A673 (cell line): ENCODE measurements around the gene SLC25A34. TPM values are rescaled to one million over a fixed set of nuclear protein-coding genes. Genes with fewer than 3 reads are reported as not detected.

Experiments used
- Bru-seq: library from RNA; stranded (reverse); fragments of 400-500 nt; gene quantifications from one replicate; lab custom pipeline; 2021; lab: Mats Ljungman, UMichigan
- BruChase-seq, 2 experiments: library from RNA; stranded (reverse); fragments of 400-500 nt; gene quantifications; one replicate each; lab custom pipeline; 2021; lab: Mats Ljungman, UMichigan
- BruUV-seq: library from RNA; stranded (reverse); fragments of 400-500 nt; replicated peaks from 2 replicates; lab custom pipeline; 2021; lab: Mats Ljungman, UMichigan
- CTCF ChIA-PET: fragments of 300-600 bp; sonication (Branson Sonifier 250); formaldehyde crosslinking; loops from one replicate; lab custom pipeline; 2022; ENCODE audit warnings: antibody characterized with exemption; lab: Charles Lee
- POLR2A ChIA-PET: fragments of 300-600 bp; sonication (Branson Sonifier 250); formaldehyde crosslinking; loops from one replicate; lab custom pipeline; 2022; ENCODE audit warnings: antibody characterized with exemption; ENCODE audit not compliant: low non-redundant PET; lab: Charles Lee
- DNase-seq: peaks from one replicate; pipeline ENCODE4 v3.0.0-alpha.2; 2015; ENCODE audit warnings: low spot score
- H3K27ac ChIP-seq: fragments of 200-600 bp; sonication (generic); 2 replicates; pipeline ENCODE4 v1.5.1; 2016; ENCODE audit warnings: mixed run types, low read depth, mild to moderate bottlenecking, mixed read lengths, antibody characterized with exemption, low read length; ENCODE audit not compliant: poor library complexity, severe bottlenecking
- H3K27me3 ChIP-seq: fragments of 200-600 bp; sonication (generic); replicated peaks from 2 replicates; pipeline ENCODE4 v1.6.1; 2017; ENCODE audit warnings: mixed run types, low read depth, mild to moderate bottlenecking, mixed read lengths, antibody characterized with exemption, low read length; ENCODE audit not compliant: insufficient read depth, poor library complexity
- H3K36me3 ChIP-seq: fragments of 200-600 bp; sonication (generic); 2 replicates; pipeline ENCODE4 v1.6.1; 2016; ENCODE audit warnings: mixed run types, mild to moderate bottlenecking, mixed read lengths, antibody characterized with exemption, low read length; ENCODE audit not compliant: insufficient read depth, poor library complexity, severe bottlenecking
- H3K4me1 ChIP-seq: fragments of 200-600 bp; sonication (generic); 2 replicates; pipeline ENCODE4 v1.6.1; 2017; ENCODE audit warnings: mixed run types, mild to moderate bottlenecking, mixed read lengths, antibody characterized with exemption, low read length; ENCODE audit not compliant: insufficient read depth, poor library complexity, severe bottlenecking
- H3K4me3 ChIP-seq: fragments of 200-600 bp; sonication (generic); 2 replicates; pipeline ENCODE4 v1.5.1; 2016; ENCODE audit warnings: low read depth, mixed run types, mild to moderate bottlenecking, mixed read lengths, low read length; ENCODE audit not compliant: poor library complexity, severe bottlenecking
- H3K9me3 ChIP-seq: fragments of 200-600 bp; sonication (generic); 2 replicates; pipeline ENCODE4 v1.6.1; 2016; ENCODE audit warnings: mixed run types, low read depth, mild to moderate bottlenecking, mixed read lengths, antibody characterized with exemption, low read length; ENCODE audit not compliant: poor library complexity, severe bottlenecking
- EZH2 ChIP-seq: fragments of 200-600 bp; sonication (generic); IDR thresholded peaks from 2 replicates; pipeline ENCODE4 v1.6.1; 2017; ENCODE audit warnings: borderline replicate concordance, low read depth, mild to moderate bottlenecking, mixed read lengths, antibody characterized with exemption, low read length; ENCODE audit not compliant: poor library complexity, severe bottlenecking
- intact Hi-C: fragments of 100-400 bp; cut with micrococcal nuclease; formaldehyde crosslinking; loops from one replicate; pipeline ENCODE4 v1.10.0; 2022; ENCODE audit not compliant: unreplicated experiment
- long read RNA-seq: library from polyadenylated mRNA; stranded (forward); transcript quantifications from one replicate; pipeline ENCODE4 v2.0.0, GENCODE V29; 2022
- total RNA-seq: library from RNA; stranded (reverse); gene quantifications from 2 replicates; pipeline ENCODE4 v1.2.3, GENCODE V29; 2021
- TF ChIP-seq, protein P1 (sequence below): fragments of 300-800, 200-600 bp; sonication (generic); conservative IDR thresholded peaks from 2 replicates; pipeline ENCODE4 v1.5.1; 2017; ENCODE audit warnings: low read depth, mild to moderate bottlenecking, antibody characterized with exemption, low read length, moderate library complexity, mixed read lengths

Gene SLC25A34
- total RNA-seq (3.2 TPM in 2 replicates), Bru-seq, nascent RNA (percentile 45 among the genes with signal in this experiment), BruChase-seq, experiment 1, labeled RNA remaining after a 2-hour chase (percentile 46 among the genes with signal in this experiment), BruChase-seq, experiment 2, labeled RNA remaining after a 6-hour chase (percentile 56 among the genes with signal in this experiment)
- long read RNA-seq = 0 reads

DNA sequence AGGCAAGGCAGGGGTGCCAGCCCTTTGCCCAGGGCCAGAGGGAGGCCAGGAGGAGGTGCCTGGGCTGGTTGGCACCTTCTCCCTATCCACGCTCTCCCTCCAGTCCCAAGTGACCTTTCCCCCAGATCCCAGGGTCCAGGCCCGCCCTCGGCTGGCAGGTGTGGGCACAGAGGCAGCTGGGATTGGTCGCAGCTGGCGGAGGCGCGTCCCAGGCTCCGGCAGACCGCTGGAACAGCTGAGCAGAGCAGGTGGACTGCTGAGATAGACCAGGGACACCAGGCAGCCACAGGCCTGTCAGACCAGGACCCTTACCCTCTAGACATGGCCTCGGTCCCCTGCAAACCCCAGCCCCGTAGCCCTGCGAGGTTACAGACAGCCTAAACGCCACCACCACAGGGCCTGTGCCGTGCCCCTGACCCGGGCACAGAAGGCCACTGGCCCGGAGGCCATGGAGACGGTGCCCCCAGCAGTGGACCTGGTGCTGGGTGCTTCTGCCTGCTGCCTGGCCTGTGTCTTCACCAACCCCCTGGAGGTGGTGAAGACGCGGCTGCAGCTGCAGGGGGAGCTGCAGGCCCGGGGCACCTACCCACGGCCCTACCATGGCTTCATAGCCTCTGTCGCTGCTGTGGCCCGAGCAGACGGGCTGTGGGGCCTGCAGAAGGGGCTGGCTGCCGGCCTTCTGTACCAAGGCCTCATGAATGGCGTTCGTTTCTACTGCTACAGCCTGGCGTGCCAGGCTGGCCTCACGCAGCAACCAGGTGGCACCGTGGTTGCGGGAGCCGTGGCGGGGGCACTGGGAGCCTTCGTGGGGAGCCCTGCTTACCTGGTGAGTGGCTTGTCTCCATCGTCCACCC, at the start of gene SLC25A34:
Gene SLC25A34, plus strand, starts transcription at position 221 of the 854 bp plus-strand sequence. Its CDS starts 228 bp downstream, at position 449.
- BruUV-seq = no TSS peak
- POLR2A ChIA-PET = no interaction called here

DNA sequence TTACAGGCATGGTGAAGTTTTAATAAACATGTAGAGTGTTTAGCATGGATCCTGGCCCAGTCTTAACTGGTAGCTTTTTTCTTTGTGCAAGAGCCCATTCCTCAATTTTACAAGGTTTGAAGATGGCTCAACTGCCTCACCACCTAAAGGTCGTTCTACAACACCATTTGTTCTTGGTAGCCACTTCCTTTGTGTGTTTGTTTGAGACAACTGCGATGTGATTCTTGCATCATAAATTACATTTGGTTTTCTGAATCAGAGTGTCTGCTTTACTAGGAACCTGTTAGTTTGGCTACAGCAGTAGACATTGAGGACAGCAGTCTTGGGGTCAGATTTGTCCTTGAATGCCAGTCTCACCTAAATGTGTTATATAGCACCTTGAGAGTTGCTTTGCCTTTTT, 48.6 kb upstream of the SLC25A34 start:
- no peak overlapping the region for H3K4me3 ChIP-seq
- H3K27ac ChIP-seq = no peak overlapping the region
- H3K36me3 ChIP-seq = no peaks in the 10 kb centered on the region
- CTCF ChIA-PET = no interaction called here
- DNase-seq = no peak
- intact Hi-C loops = no loop called here
- H3K27me3 ChIP-seq = no peaks in the 10 kb centered on the region
- TF ChIP-seq EZH2 = no peak
- TF ChIP-seq, protein P1, sequence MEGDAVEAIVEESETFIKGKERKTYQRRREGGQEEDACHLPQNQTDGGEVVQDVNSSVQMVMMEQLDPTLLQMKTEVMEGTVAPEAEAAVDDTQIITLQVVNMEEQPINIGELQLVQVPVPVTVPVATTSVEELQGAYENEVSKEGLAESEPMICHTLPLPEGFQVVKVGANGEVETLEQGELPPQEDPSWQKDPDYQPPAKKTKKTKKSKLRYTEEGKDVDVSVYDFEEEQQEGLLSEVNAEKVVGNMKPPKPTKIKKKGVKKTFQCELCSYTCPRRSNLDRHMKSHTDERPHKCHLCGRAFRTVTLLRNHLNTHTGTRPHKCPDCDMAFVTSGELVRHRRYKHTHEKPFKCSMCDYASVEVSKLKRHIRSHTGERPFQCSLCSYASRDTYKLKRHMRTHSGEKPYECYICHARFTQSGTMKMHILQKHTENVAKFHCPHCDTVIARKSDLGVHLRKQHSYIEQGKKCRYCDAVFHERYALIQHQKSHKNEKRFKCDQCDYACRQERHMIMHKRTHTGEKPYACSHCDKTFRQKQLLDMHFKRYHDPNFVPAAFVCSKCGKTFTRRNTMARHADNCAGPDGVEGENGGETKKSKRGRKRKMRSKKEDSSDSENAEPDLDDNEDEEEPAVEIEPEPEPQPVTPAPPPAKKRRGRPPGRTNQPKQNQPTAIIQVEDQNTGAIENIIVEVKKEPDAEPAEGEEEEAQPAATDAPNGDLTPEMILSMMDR = no peak
- H3K4me1 ChIP-seq = peaks cover 3% of the 10 kb centered on the region
- no peaks in the 10 kb centered on the region for H3K9me3 ChIP-seq
- POLR2A ChIA-PET = no interaction called here
- no TSS peak for BruUV-seq

More for the DNA sequence above, at the start of gene SLC25A34:
- Histone ChIP-seq H3K36me3 (no peaks in the 10 kb centered on the region), H3K9me3 (no peaks in the 10 kb centered on the region), H3K27me3 (no peaks in the 10 kb centered on the region), H3K4me3 (no peak within 1 kb of the TSS), H3K27ac (no peak within 1 kb of the TSS), H3K4me1 (no peaks in the 10 kb centered on the region)
- CTCF ChIA-PET = no interaction called here
- no peak for DNase-seq
- TF ChIP-seq, protein P1 = no peak
- TF ChIP-seq EZH2 = no peak
- intact Hi-C loops = no loop called here

DNA sequence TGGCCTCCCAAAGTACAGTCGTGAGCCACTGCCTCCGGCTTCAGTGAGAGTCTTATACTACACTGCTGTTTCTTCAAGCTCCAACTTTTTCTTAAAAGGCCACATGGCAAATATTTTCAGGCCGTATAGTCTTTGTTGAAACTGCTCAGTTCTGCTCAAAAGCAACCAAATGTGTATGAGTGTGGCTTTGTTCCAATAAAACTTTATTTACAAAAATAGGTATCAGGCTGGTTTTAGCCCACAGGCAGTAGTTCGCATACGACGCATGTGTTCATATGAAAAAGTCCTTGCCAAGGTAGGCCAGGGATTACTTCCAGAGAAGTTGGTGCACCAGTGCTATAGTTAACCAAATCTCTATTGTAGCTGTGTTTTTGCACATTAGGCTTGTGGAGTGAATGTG, 45.7 kb upstream of the SLC25A34 start:
- Histone ChIP-seq H3K4me3 (no peak overlapping the region), H3K27me3 (no peaks in the 10 kb centered on the region), H3K36me3 (no peaks in the 10 kb centered on the region), H3K27ac (no peak overlapping the region), H3K4me1 (peaks cover 3% of the 10 kb centered on the region), H3K9me3 (no peaks in the 10 kb centered on the region)
- no TSS peak for BruUV-seq
- no peak for DNase-seq
- intact Hi-C loops = no loop called here
- TF ChIP-seq, protein P1 = no peak
- no peak for TF ChIP-seq EZH2
- ChIA-PET POLR2A (no interaction called here), CTCF (no interaction called here)
